ENCODE data around the gene EPB41L4A.

GRCh38 chr5:112403069-112403468 lies 16.0 kb downstream of the EPB41L4A start:
- TF ChIP-seq, protein P1, sequence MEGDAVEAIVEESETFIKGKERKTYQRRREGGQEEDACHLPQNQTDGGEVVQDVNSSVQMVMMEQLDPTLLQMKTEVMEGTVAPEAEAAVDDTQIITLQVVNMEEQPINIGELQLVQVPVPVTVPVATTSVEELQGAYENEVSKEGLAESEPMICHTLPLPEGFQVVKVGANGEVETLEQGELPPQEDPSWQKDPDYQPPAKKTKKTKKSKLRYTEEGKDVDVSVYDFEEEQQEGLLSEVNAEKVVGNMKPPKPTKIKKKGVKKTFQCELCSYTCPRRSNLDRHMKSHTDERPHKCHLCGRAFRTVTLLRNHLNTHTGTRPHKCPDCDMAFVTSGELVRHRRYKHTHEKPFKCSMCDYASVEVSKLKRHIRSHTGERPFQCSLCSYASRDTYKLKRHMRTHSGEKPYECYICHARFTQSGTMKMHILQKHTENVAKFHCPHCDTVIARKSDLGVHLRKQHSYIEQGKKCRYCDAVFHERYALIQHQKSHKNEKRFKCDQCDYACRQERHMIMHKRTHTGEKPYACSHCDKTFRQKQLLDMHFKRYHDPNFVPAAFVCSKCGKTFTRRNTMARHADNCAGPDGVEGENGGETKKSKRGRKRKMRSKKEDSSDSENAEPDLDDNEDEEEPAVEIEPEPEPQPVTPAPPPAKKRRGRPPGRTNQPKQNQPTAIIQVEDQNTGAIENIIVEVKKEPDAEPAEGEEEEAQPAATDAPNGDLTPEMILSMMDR (IDR thresholded peaks at IDR 0.05), result no peak
- TF ChIP-seq POLR2A (IDR thresholded peaks at IDR 0.05), result no peak

Measured in body of pancreas (tissue), 4 donors.